Measurements from ENCODE around the gene ZBTB34.

The ZBTB34 gene

GRCh38 chr9:126934441-126934840 is 74.0 kb downstream of the ZBTB34 start:
- Mint-ChIP-seq H3K4me3 (no peak overlapping the region), H3K4me1 (ENCODE audit: low read depth) (no peaks in the 10 kb centered on the region), H3K27me3 (ENCODE audit: low read depth) (peaks cover 22% of the 10 kb centered on the region), H3K9me3 (no peaks in the 10 kb centered on the region), H3K27ac (no peak overlapping the region), H3K36me3 (ENCODE audit: low read depth) (no peaks in the 10 kb centered on the region)
- DNase-seq (ENCODE audit: low spot score) = no peak
